ENCODE measurements around the gene RNASE13. TPM values are rescaled to one million over a fixed set of nuclear protein-coding genes. Genes with fewer than 3 reads are reported as not detected.

The RNASE13 gene
- total and polyA plus RNA-seq, 2 of the 4 experiments (the other 2 are of a cell fraction) = not detected

DNA sequence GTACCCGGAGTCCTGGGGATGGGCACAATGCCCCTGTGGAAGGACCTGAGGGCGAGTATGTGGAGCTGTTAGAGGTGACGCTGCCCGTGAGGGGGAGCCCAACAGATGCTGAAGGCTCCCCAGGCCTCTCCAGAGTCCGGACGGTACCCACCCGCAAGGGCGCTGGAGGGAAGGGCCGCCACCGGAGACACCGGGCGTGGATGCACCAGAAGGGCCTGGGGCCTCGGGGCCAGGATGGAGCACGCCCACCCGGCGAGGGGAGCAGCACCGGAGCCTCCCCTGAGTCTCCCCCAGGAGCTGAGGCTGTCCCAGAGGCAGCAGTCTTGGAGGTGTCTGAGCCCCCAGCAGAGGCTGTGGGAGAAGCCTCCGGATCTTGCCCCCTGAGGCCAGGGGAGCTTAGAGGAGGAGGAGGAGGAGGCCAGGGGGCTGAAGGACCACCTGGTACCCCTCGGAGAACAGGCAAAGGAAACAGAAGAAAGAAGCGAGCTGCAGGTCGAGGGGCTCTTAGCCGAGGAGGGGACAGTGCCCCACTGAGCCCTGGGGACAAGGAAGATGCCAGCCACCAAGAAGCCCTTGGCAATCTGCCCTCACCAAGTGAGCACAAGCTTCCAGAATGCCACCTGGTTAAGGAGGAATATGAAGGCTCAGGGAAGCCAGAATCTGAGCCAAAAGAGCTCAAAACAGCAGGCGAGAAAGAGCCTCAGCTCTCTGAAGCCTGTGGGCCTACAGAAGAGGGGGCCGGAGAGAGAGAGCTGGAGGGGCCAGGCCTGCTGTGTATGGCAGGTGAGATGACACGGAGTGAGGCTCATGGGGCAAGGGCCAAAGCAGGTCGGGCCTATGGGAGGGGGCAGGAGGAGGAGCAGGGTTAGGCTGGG is 40.0 kb upstream of the RNASE13 start:
- no peak overlapping the region for H3K9ac ChIP-seq (ENCODE audit: low read depth, low read length)
- peaks cover 11% of the 10 kb centered on the region for H3K4me1 ChIP-seq (ENCODE audit: control insufficient read depth, insufficient read depth, low read length)
- H2BK15ac ChIP-seq (ENCODE audit: low read depth, low read length) = no peak overlapping the region
- peaks cover 10% of the 10 kb centered on the region for H4K20me1 ChIP-seq (ENCODE audit: insufficient read depth, low read length)
- H3K27me3 ChIP-seq (ENCODE audit: control insufficient read depth, insufficient read depth, low read length) = no peaks in the 10 kb centered on the region
- H3K56ac ChIP-seq (ENCODE audit: extremely low read depth, insufficient read depth, low read length) = no peak overlapping the region
- peaks cover 64% of the 10 kb centered on the region for H3K36me3 ChIP-seq (ENCODE audit: control insufficient read depth, insufficient read depth, low read length)
- no peak overlapping the region for H3K18ac ChIP-seq (ENCODE audit: low read depth, low read length)
- no peak overlapping the region for H2BK5ac ChIP-seq (ENCODE audit: low read depth, low read length, poor library complexity, severe bottlenecking)
- H3K23ac ChIP-seq (ENCODE audit: low read depth, low read length) = no peak overlapping the region
- in situ Hi-C loops (cut with MboI; ENCODE audit: low sequenced_read_pairs) (loop anchor here (25.0 kb wide), 2 partner anchors 612 to 737 kb away; partner anchors contain the start of genes APEX1, CCNB1IP1, OSGEP and PARP2), intact Hi-C loops (cut with micrococcal nuclease) (no loop called here), dilution Hi-C loops (cut with HindIII; ENCODE audit: low sequenced_read_pairs, unreplicated experiment) (no loop called here)
- peaks cover 29 to 54% of the 10 kb centered on the region in 2 experiments for H3K79me1 ChIP-seq (ENCODE audit: low read depth in 1 of 2, low read length in 2 of 2)
- H3K14ac ChIP-seq (replicated peaks; ENCODE audit: low read depth, low read length) = no peak overlapping the region
- H3K4me3 ChIP-seq (ENCODE audit: insufficient read depth, low read depth, low read length) = no peak overlapping the region
- no peak overlapping the region for H2BK120ac ChIP-seq (ENCODE audit: low read depth, low read length)
- H4K8ac ChIP-seq (ENCODE audit: low read depth in 2 of 2, low read length in 2 of 2) = no peak overlapping the region
- H3K4me2 ChIP-seq (ENCODE audit: low read depth, low read length) = no peak overlapping the region
- H4K5ac ChIP-seq (ENCODE audit: low read depth, low read length) = no peak overlapping the region
- DNase-seq (no peak), ATAC-seq (ENCODE audit: low read depth) (no peak)
- H4K91ac ChIP-seq (ENCODE audit: insufficient read depth, low read depth, low read length) = no peak overlapping the region
- no peak overlapping the region for H2AK9ac ChIP-seq (replicated peaks; ENCODE audit: low read depth, low read length, poor library complexity)
- H3K4ac ChIP-seq (ENCODE audit: low read depth, low read length) = no peak overlapping the region
- POLR2A ChIA-PET (ENCODE audit: unreplicated experiment) = no interaction called here
- no peak overlapping the region for H2BK20ac ChIP-seq (ENCODE audit: low read depth, low read length)
- no peaks in the 10 kb centered on the region for H3K9me3 ChIP-seq (ENCODE audit: control insufficient read depth, insufficient read depth, low read length)
- H2AK5ac ChIP-seq (ENCODE audit: low read depth, low read length) = no peak overlapping the region
- no peak overlapping the region for H3K27ac ChIP-seq (ENCODE audit: insufficient read depth, low read length)
- peak overlapping the region; percentile 17 for H2AFZ ChIP-seq (replicated peaks; ENCODE audit: low read length, poor library complexity)
- no TSS peak for BruUV-seq (replicated peaks)
- 95% methylated on average over 6 of the region's 26 CpGs; no CpG with 5 or more reads in 1 of the 2 experiments for WGBS, 2 experiments (ENCODE audit: extremely low coverage in 2 of 2, insufficient read length in 1 of 2)
- H3K9me1 ChIP-seq (ENCODE audit: insufficient read depth, low read length) = peaks cover 10% of the 10 kb centered on the region
- TF ChIP-seq USF2 (IDR thresholded peaks at IDR 0.05; ENCODE audit: low read depth, low read length) (no peak), RFX5 (IDR thresholded peaks at IDR 0.05; ENCODE audit: low read depth, low read length) (no peak)
- CTCF ChIA-PET = no interaction called here

Measured in IMR-90 (cell line).